Measurements from ENCODE around the gene RACK1.
"Not testable (repeated sequence)": the region's sequence is repeated elsewhere in the genome, so short reads cannot be mapped to it uniquely, and the experiment has no call there.

RACK1 gene

GRCh38 chr5:181211208-181211607, 32.5 kb downstream of the RACK1 start:
- no peak for DNase-seq

DNA sequence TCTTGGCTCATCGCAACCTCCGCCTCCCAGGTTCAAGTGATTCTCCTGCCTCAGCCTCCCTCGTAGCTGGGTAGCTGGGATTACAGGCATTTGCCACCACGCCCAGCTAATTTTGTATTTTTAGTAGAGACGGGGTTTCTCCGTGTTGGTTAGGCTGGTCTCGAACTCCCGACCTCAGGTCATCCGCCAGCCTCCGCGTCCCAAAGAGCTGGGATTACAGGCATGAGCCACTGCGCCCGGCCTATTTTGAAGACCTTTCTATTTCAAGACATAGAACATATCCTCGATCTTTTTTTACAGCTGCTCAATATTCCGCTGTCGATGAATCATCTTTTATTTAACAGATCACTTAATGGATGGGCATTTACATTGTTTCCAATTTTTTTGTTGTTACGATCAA, 33.0 kb downstream of the RACK1 start:
- DNase-seq = not testable (repeated sequence)

DNA sequence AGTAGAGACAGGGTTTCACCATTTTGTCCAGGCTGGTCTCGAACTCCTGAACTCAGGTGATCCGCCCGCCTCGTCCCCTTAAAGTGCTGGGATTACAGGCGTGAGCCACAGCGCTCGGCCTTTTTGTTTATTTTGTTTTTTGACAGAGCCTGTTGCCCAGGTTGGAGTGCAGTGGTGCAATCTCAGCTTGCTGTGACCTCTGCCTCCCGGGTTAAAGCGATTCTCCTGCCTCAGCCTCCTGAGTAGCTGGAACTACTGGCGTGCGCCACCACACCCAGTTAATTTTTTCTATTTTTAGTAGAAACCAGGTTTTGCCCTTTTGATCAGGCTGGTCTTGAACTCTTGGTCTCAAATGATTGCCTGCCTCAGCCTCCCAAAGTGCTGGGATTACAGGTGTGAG, 33.6 kb downstream of the RACK1 start:
- not testable (repeated sequence) for DNase-seq

DNA sequence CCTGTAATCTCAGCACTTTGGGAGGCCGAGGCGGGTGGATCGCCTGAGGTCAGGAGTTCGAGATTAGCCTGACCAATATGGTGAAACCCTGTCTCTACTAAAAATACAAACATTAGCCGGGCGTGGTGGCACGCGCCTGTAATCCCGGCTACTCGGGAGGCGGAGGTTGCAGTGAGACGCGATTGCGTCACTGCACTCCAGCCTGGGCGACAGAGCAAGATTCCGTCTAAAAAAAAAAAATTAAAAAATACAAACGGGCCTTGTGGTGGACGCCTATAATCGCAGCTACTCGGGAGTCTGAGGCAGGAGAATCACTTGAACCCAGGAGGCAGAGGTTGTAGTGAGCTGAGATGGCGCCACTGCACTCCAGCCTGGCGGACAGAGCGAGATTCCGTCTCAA, 34.7 kb downstream of the RACK1 start:
- not testable (repeated sequence) for DNase-seq

- DNase-seq = no peak
These were observed 35.8 kb downstream of the RACK1 start for GRCh38 chr5:181207960-181208253.

- peak; percentile 93 for DNase-seq
These were observed 36.3 kb downstream of the RACK1 start for GRCh38 chr5:181207214-181207959.

- DNase-seq = no peak
These were observed 37.7 kb downstream of the RACK1 start for GRCh38 chr5:181205761-181206649.

DNA sequence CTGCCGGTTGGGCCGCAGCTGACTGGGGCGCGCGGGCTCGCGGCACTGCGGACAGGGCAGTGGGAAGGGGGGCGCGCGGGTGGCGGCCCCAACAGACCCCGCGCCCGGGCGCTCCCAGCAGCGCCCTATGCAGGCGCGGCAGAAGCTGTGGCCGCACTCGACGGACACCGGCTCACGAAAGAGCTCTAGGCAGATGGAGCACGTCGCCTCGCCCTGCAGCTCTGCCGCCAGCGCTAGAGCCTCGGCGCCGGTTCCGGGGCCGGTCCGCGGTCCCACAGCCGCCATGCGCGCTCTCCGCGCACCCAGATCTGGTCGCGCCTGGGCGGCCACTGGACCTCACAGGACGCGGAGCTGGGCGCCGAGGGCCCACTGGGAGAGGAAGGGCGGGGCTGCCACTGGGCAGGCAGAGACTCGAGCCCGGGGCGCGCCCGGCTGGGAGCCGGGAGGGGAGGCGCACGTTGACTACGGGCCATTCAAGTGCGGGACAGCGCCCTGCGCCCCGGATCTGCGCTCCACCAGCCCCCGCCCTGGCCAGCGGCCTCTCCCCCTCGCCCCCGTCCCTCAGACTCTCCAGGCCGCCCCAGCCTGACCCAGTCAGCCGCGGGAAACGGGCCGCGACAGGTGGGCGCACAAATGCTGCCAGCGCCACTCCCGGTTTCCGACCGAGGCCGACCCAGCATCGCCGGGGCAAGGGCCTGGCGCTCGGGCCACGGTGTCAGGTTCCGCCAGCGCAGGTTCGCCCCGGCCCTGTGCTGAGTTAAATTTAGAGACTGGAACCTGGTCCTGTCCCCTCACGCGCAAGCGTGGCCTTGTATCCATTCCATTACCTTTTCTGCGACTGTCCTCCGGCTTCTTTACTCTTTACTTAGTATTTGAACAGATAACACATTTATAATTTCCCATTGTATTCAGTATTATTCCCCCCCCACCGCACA, 38.6 kb downstream of the RACK1 start, which contains the start of gene TRIM7:
Gene TRIM7, minus strand, starts transcription at position 371 of the 935 bp plus-strand sequence. Its CDS starts 86 bp downstream, at position 285.
- DNase-seq = no peak

DNA sequence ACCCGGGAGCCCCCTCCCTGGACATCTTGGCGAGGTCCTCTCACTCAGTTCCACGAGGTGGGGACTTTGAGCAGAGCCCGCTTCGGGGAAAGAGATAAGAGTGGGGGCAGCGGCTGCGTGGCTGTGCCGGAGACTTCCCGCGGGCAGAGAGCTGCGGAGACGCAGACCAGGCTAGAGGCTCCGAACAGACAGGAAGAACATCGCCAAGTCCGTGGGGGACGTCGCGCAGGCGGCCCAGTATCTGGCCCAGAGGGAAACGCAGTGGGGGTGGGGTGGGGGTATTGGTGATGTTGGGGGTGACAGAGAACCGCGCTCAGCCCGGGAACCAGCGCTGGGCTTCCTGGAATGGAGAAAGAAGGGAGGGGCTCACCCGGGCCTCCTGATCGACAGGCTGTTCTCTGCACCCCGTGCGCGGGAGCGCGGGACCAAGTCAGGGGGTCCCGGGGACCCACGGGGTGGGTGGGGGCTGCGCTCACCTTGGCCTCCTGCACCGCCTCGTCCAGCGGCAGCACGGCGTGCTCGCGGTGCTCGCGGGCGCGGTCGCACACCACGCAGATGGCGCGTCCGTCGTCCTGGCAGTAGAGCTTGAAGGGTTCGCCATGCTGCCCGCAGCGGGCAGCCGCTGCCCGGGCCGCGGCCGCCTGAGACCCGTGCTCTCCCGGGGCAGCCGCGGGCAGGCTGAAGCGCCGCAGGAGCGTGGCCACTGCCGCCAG, 39.4 kb downstream of the RACK1 start:
- DNase-seq = no peak

- DNase-seq = no peak
These were observed 40.0 kb downstream of the RACK1 start for GRCh38 chr5:181203777-181204112.

GRCh38 chr5:181203093-181203711, 40.5 kb downstream of the RACK1 start:
- DNase-seq = no peak

DNA sequence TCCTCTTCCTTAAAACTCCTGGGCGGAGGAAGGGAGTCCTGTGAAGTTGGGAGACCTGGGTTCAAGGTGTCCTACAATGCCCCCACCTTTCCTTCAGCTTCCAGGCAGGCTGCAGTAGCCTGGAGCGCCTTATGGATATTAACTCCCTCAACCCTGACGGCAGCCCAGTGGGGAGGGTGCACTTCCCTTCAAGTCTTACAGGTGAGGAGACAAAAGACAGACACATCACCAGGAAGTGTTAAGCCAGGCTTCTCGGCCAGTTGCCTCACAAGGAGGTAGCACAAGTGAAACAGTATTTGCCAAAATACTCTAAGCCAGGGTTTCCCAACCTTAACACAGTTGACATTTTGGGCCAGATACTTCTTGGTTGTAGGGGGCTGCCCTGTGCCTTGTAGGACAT, 42.9 kb downstream of the RACK1 start:
- DNase-seq = no peak

- DNase-seq = no peak
These were observed 43.6 kb downstream of the RACK1 start for GRCh38 chr5:181199881-181200638.

- DNase-seq = no peak
These were observed 44.7 kb downstream of the RACK1 start for GRCh38 chr5:181198905-181199519.

DNA sequence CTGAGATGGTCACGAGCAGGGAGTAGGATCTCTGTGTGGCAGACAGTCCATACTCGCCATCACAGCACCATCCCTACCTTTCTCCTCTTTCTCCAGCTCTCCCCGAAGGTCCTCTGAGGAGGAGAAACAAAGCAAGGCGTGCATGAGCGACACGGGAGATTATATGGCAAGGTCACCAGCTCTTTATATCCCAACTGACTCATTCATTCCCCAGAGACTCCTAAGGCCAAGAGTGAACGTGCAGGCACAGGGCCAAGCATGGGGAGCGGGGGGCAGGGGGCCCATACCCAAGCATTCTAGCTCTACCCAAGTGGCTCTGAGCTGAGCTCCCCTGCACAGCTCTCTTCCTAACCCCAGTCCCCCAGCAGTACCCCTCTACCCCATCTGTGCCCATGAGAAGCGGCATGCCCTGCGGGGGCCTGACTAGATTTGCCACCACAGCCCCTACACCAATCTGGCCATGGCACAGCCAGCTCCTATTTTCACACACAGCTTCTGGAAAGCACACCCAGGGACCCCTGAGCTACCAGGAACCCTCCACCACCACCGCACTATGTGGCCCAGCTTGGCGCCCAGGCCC, 45.5 kb downstream of the RACK1 start:
- DNase-seq = no peak

- DNase-seq = no peak
These were observed 46.3 kb downstream of the RACK1 start for GRCh38 chr5:181197326-181197951.

DNA sequence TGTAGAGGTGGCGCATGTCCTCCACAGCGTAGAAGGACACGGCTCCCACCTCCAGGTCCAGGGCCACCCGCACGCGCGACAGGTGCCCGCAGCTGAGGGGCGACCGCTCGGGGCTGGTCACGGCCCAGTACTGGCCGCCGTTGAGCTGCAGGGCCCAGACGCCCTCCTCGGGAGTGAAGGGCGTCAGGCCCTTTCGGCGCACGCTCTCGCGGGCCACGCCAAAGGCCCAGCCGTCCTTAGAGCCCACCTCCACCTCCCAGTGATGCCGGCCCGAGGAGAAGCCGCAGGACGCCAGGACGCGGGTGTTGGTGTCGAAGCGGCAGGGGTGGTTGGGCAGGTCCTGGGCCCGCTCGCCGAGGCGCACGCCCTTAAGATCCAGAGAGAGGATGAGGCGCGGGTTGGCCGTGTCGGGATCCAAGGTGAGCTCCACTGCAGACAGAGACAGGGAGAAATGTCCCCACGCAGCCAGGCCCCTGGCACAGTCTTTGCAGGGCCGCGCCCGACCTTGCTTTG, 48.4 kb downstream of the RACK1 start:
- DNase-seq = no peak

DNA sequence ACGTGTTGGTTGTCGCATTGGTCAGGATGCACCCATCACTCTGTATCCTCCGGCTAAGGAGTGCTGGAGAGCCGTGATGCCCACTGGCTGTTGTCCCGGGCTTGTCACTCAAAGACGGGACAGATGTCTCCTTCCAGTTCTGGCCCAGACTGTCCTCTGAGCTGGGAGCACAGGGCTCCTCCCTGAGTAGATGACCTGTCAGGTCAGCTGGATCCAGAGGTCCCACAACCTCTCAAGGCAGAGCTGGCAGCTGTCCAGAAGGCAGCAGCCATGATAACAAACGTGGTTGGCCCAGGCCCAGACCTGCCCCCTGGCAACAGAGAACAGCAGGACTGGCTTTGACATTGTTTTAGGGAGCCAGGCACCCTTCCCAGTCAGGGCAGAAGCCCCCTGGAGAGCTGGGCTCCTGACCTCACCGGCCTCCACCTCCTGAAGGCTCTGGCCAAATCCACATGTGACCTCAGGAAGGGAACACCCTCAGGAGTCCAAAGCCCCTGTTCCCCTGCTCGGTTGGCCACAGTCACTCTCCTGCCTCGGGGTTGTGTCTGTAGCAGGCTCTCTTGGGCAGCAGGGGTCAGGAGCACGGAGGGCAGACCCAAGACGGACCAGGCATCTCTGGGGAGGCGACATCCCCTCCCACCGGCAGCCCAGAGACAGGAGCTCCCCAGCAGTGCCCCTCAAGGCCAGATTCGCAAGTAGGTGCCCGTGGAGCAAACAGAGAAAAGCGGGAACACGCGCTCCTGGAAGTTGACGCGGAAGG, 49.0 kb downstream of the RACK1 start:
- no peak for DNase-seq

GRCh38 chr5:181193656-181194055, 50.0 kb downstream of the RACK1 start:
- DNase-seq = no peak

Data from activated CD4-positive, alpha-beta T cell treated with anti-CD3 and anti-CD28 coated beads, Interleukin-2, Interleukin-6, amounts not matched to agents 100 ng/mL and 50 ng/mL, durations not matched to agents 16 hours and 8 hours (primary cell).